Lower leg skin (tissue), 3 donors: ENCODE measurements around the gene ASB16.

Experiments
- CTCF ChIP-seq, 3 donors: fragments of 450-650 bp; IDR thresholded peaks; one replicate each; pipeline ENCODE4 v1.5.1; 2016; ENCODE audit warnings: antibody characterized with exemption in 3 of 3, mild to moderate bottlenecking in 3 of 3, moderate library complexity in 2 of 3
- POLR2A ChIP-seq, 2 donors: fragments of 450-650 bp; IDR thresholded peaks; one replicate each; pipeline ENCODE4 v1.6.1; 2016 to 2017; ENCODE audit warnings: antibody characterized with exemption in 2 of 2, mild to moderate bottlenecking in 1 of 2, moderate library complexity in 1 of 2

GRCh38 chr17:44212507-44213402, 42.3 kb downstream of the ASB16 start:
- TF ChIP-seq POLR2A (IDR thresholded peaks at IDR 0.05) (no peak), CTCF (IDR thresholded peaks at IDR 0.05) (no peak)
